WTC11 (cell line): ENCODE measurements around the gene CTDSPL. TPM values are rescaled to one million over a fixed set of nuclear protein-coding genes. Genes with fewer than 3 reads are reported as not detected.
"Not testable (repeated sequence)": the region's sequence is repeated elsewhere in the genome, so short reads cannot be mapped to it uniquely, and the experiment has no call there.

ENCODE experiments used
- ATAC-seq: fragments of 200-7000 bp; cut with Tn5 transposase; 2 replicates; pipeline ENCODE4 v1.10.0; 2021; ENCODE audit warnings: mild to moderate bottlenecking, moderate library complexity
- CTCF ChIA-PET: fragments of 300-600 bp; sonication (Branson Sonifier 250); formaldehyde crosslinking; loops from one replicate; lab custom pipeline; 2021; ENCODE audit warnings: antibody characterized with exemption; lab: Charles Lee
- POLR2A ChIA-PET: fragments of 350-600 bp; sonication (Branson Sonifier 250); formaldehyde crosslinking; loops from one replicate; lab custom pipeline; 2021; ENCODE audit warnings: antibody characterized with exemption; lab: Charles Lee
- DNase-seq: peaks from one replicate; pipeline ENCODE4 v3.0.0; 2021; ENCODE audit warnings: low spot score
- H3K27ac Mint-ChIP-seq: 2 replicates; pipeline ENCODE4 v1.8.0; 2021; ENCODE audit warnings: mixed read lengths
- H3K27me3 Mint-ChIP-seq: 2 replicates; pipeline ENCODE4 v1.8.0; 2021; ENCODE audit warnings: low read depth, mild to moderate bottlenecking, moderate library complexity, mixed read lengths
- H3K36me3 Mint-ChIP-seq: 2 replicates; pipeline ENCODE4 v1.8.0; 2021; ENCODE audit warnings: mixed read lengths
- H3K4me1 Mint-ChIP-seq: 2 replicates; pipeline ENCODE4 v1.8.0; 2022; ENCODE audit warnings: mixed read lengths
- H3K4me3 Mint-ChIP-seq: 2 replicates; pipeline ENCODE4 v1.8.0; 2021; ENCODE audit warnings: mild to moderate bottlenecking, moderate library complexity, mixed read lengths
- H3K9me3 Mint-ChIP-seq: 2 replicates; pipeline ENCODE4 v1.8.0; 2021; ENCODE audit warnings: mixed read lengths
- E2F4 ChIP-seq: sonication (generic); formaldehyde crosslinking; IDR thresholded peaks from 2 replicates; pipeline ENCODE4 v1.8.1; 2022; ENCODE audit warnings: low read depth, mild to moderate bottlenecking, moderate library complexity, missing genetic modification reagents, borderline replicate concordance
- ESRRA ChIP-seq: sonication (generic); formaldehyde crosslinking; IDR thresholded peaks from 2 replicates; pipeline ENCODE4 v1.8.1; 2022; ENCODE audit warnings: mild to moderate bottlenecking, missing genetic modification reagents, borderline replicate concordance
- FOXP1 ChIP-seq: sonication (generic); formaldehyde crosslinking; IDR thresholded peaks from 2 replicates; pipeline ENCODE4 v1.8.0; 2022; ENCODE audit warnings: missing genetic modification reagents, mild to moderate bottlenecking, moderate library complexity, borderline replicate concordance
- JUN ChIP-seq: sonication (generic); formaldehyde crosslinking; IDR thresholded peaks from 2 replicates; pipeline ENCODE4 v1.8.0; 2023; ENCODE audit warnings: mild to moderate bottlenecking, missing genetic modification reagents
- KAT7 ChIP-seq: sonication (generic); formaldehyde crosslinking; IDR thresholded peaks from 2 replicates; pipeline ENCODE4 v1.8.1; 2023; ENCODE audit warnings: missing genetic modification reagents, mild to moderate bottlenecking, borderline replicate concordance
- MLX ChIP-seq: sonication (generic); formaldehyde crosslinking; IDR thresholded peaks from 2 replicates; pipeline ENCODE4 v1.8.1; 2023; ENCODE audit warnings: mild to moderate bottlenecking, missing genetic modification reagents, moderate library complexity
- MYBL2 ChIP-seq: sonication (generic); formaldehyde crosslinking; IDR thresholded peaks from 2 replicates; pipeline ENCODE4 v1.8.1; 2023; ENCODE audit warnings: mild to moderate bottlenecking, moderate library complexity, missing genetic modification reagents
- OVOL2 ChIP-seq: fragments of 250-450 bp; sonication (Bioruptor Pico); IDR thresholded peaks from 2 replicates; pipeline ENCODE4 v1.9.0; 2021; ENCODE audit warnings: mild to moderate bottlenecking, borderline replicate concordance
- RORB ChIP-seq: fragments of 250-450 bp; sonication (Bioruptor Pico); IDR thresholded peaks from 2 replicates; pipeline ENCODE4 v1.9.0; 2021; ENCODE audit warnings: mild to moderate bottlenecking
- SMAD3 ChIP-seq: sonication (generic); formaldehyde crosslinking; IDR thresholded peaks from 2 replicates; pipeline ENCODE4 v1.8.0; 2022; ENCODE audit warnings: missing genetic modification reagents, mild to moderate bottlenecking, borderline replicate concordance
- TEAD4 ChIP-seq: sonication (generic); formaldehyde crosslinking; IDR thresholded peaks from 2 replicates; pipeline ENCODE4 v1.8.0; 2022; ENCODE audit warnings: mild to moderate bottlenecking, missing genetic modification reagents
- ZBTB21 ChIP-seq: sonication (generic); formaldehyde crosslinking; IDR thresholded peaks from 2 replicates; pipeline ENCODE4 v1.8.1; 2023; ENCODE audit warnings: mild to moderate bottlenecking, missing genetic modification reagents, borderline replicate concordance
- ZBTB43 ChIP-seq: sonication (generic); formaldehyde crosslinking; IDR thresholded peaks from 2 replicates; pipeline ENCODE4 v1.8.1; 2023; ENCODE audit warnings: mild to moderate bottlenecking, missing genetic modification reagents
- ZNF121 ChIP-seq: sonication (generic); formaldehyde crosslinking; IDR thresholded peaks from 2 replicates; pipeline ENCODE4 v1.8.0; 2023; ENCODE audit warnings: missing genetic modification reagents
- ZNF396 ChIP-seq: fragments of 250-450 bp; sonication (Bioruptor Pico); IDR thresholded peaks from 2 replicates; pipeline ENCODE4 v1.8.0; 2021; ENCODE audit warnings: mild to moderate bottlenecking, moderate library complexity, borderline replicate concordance
- total RNA-seq: library from RNA; stranded (reverse); gene quantifications from 3 replicates; pipeline ENCODE4 v1.2.3, GENCODE V29; 2021
- TF ChIP-seq, protein P1 (sequence below): sonication (generic); formaldehyde crosslinking; IDR thresholded peaks from 2 replicates; pipeline ENCODE4 v1.8.1; 2023; ENCODE audit warnings: mild to moderate bottlenecking, missing genetic modification reagents, moderate library complexity

Gene CTDSPL
- total RNA-seq, 1 experiment from 2014 or later: 41.2 TPM

- peaks cover 2% of the 10 kb centered on the region; the same call in 1 of the 2 replicates for H3K27me3 Mint-ChIP-seq
- POLR2A ChIA-PET: interaction anchor here (0.6 kb wide), 1 partner anchor 222 kb away, joined by 6 read pairs; no protein-coding TSS in a partner anchor
- H3K4me1 Mint-ChIP-seq: peaks cover 27% of the 10 kb centered on the region
- no peak overlapping the region for H3K4me3 Mint-ChIP-seq
- no peak for ATAC-seq
- H3K27ac Mint-ChIP-seq: no peak overlapping the region
- CTCF ChIA-PET: no interaction called here
- H3K36me3 Mint-ChIP-seq: peaks cover 5% of the 10 kb centered on the region
- TF ChIP-seq JUN (CRISPR knock-in tag) (no peak), ZNF121 (CRISPR knock-in tag) (no peak), FOXP1 (CRISPR knock-in tag) (no peak), MYBL2 (no peak), ZNF396 (CRISPR knock-in tag) (no peak), SMAD3 (CRISPR knock-in tag) (no peak), KAT7 (CRISPR knock-in tag) (no peak), TEAD4 (no peak)
- no peaks in the 10 kb centered on the region for H3K9me3 Mint-ChIP-seq
- DNase-seq: no peak
Measured at GRCh38 chr3:37970802-37971201, 109.1 kb downstream of the CTDSPL start.

GRCh38 chr3:37971467-37971866 is 109.8 kb downstream of the CTDSPL start:
- no peak for DNase-seq
- CTCF ChIA-PET: interaction anchor here (1.5 kb wide), 1 partner anchor 116 kb away, joined by 5 read pairs; no protein-coding TSS in a partner anchor

GRCh38 chr3:37972056-37972455 is 110.4 kb downstream of the CTDSPL start:
- H3K27me3 Mint-ChIP-seq, H3K9me3 Mint-ChIP-seq, DNase-seq, H3K4me3 Mint-ChIP-seq, POLR2A ChIA-PET, H3K27ac Mint-ChIP-seq, ATAC-seq, H3K36me3 Mint-ChIP-seq: not testable (repeated sequence)
- CTCF ChIA-PET: interaction anchor here (1.5 kb wide), 1 partner anchor 117 kb away, joined by 5 read pairs; no protein-coding TSS in a partner anchor
- H3K4me1 Mint-ChIP-seq: peaks cover 27% of the 10 kb centered on the region

More at GRCh38 chr3:37971467-37971866, 109.8 kb downstream of the CTDSPL start:
- ATAC-seq: no peak
- Mint-ChIP-seq H3K36me3 (peaks cover 6% of the 10 kb centered on the region), H3K27me3 (peaks cover 2% of the 10 kb centered on the region; the same call in 1 of the 2 replicates), H3K27ac (no peak overlapping the region), H3K4me3 (no peak overlapping the region), H3K4me1 (peaks cover 27% of the 10 kb centered on the region), H3K9me3 (no peaks in the 10 kb centered on the region)
- POLR2A ChIA-PET: no interaction called here
- TF ChIP-seq E2F4 (CRISPR knock-in tag): no peak
- no peak for TF ChIP-seq MLX (CRISPR knock-in tag)
- TF ChIP-seq OVOL2 (CRISPR knock-in tag): no peak
- TF ChIP-seq SMAD3 (CRISPR knock-in tag): no peak
- TF ChIP-seq, protein P1, sequence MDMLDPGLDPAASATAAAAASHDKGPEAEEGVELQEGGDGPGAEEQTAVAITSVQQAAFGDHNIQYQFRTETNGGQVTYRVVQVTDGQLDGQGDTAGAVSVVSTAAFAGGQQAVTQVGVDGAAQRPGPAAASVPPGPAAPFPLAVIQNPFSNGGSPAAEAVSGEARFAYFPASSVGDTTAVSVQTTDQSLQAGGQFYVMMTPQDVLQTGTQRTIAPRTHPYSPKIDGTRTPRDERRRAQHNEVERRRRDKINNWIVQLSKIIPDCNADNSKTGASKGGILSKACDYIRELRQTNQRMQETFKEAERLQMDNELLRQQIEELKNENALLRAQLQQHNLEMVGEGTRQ (CRISPR knock-in tag): no peak
- TF ChIP-seq RORB (CRISPR knock-in tag): no peak
- TF ChIP-seq ESRRA (CRISPR knock-in tag): no peak
- TF ChIP-seq ZBTB21 (CRISPR knock-in tag): no peak
- TF ChIP-seq ZBTB43: no peak
